HG03108 (cell line): ENCODE data around the gene GPHB5.
"Not testable (repeated sequence)": the region's sequence is repeated elsewhere in the genome, so short reads cannot be mapped to it uniquely, and the experiment has no call there.

Source experiments
- ATAC-seq: cut with Tn5 transposase; IDR thresholded peaks from one replicate; pipeline ENCODE4 v1.9.1; 2021; ENCODE audit warnings: moderate library complexity; ENCODE audit not compliant: unreplicated experiment

GPHB5 gene

GRCh38 chr14:63296060-63296563, 22.6 kb downstream of the GPHB5 start:
- ATAC-seq = no peak

GRCh38 chr14:63295231-63295685, 23.5 kb downstream of the GPHB5 start:
- no peak for ATAC-seq

- no peak for ATAC-seq
Observed at GRCh38 chr14:63292805-63293204, 25.9 kb downstream of the GPHB5 start.

- no peak for ATAC-seq
Observed at GRCh38 chr14:63290741-63291430, 27.8 kb downstream of the GPHB5 start.

- no peak for ATAC-seq
Observed at GRCh38 chr14:63288853-63289252, 29.9 kb downstream of the GPHB5 start.

- ATAC-seq = no peak
Observed at GRCh38 chr14:63287666-63288483, 30.9 kb downstream of the GPHB5 start.

GRCh38 chr14:63286071-63286470, 32.7 kb downstream of the GPHB5 start:
- no peak for ATAC-seq

- no peak for ATAC-seq
Observed at GRCh38 chr14:63283884-63284248, 34.9 kb downstream of the GPHB5 start.

- no peak for ATAC-seq
Observed at GRCh38 chr14:63282997-63283883, 35.5 kb downstream of the GPHB5 start.

- ATAC-seq = not testable (repeated sequence)
Observed at GRCh38 chr14:63279933-63280332, 38.8 kb downstream of the GPHB5 start.

- no peak for ATAC-seq
Observed at GRCh38 chr14:63277591-63278183, 41.0 kb downstream of the GPHB5 start.

GRCh38 chr14:63276492-63277342, 42.0 kb downstream of the GPHB5 start:
- no peak for ATAC-seq

GRCh38 chr14:63276016-63276415, 42.7 kb downstream of the GPHB5 start:
- ATAC-seq = no peak

GRCh38 chr14:63275611-63276010, 43.1 kb downstream of the GPHB5 start:
- ATAC-seq = no peak

GRCh38 chr14:63273717-63274655, 44.7 kb downstream of the GPHB5 start:
- ATAC-seq = no peak

GRCh38 chr14:63273129-63273528, 45.6 kb downstream of the GPHB5 start:
- no peak for ATAC-seq

- ATAC-seq = no peak
Observed at GRCh38 chr14:63269561-63270225, 49.0 kb downstream of the GPHB5 start.

- no peak for ATAC-seq
Observed at GRCh38 chr14:63268771-63269170, 50.0 kb downstream of the GPHB5 start.
